Caco-2 (cell line): Measurements from ENCODE around the gene SLC39A6. TPM values are rescaled to one million over a fixed set of nuclear protein-coding genes. Genes with fewer than 3 reads are reported as not detected.
A peak's percentile ranks its signal among the peaks of the same experiment; 100 is the strongest.

Source experiments
- Bru-seq: library from RNA; stranded (reverse); fragments of 400-500 nt; gene quantifications from one replicate; lab custom pipeline; 2021; lab: Mats Ljungman, UMichigan
- BruChase-seq, 2 experiments: library from RNA; stranded (reverse); fragments of 400-500 nt; gene quantifications; one replicate each; lab custom pipeline; 2021; lab: Mats Ljungman, UMichigan
- BruUV-seq: library from RNA; stranded (reverse); fragments of 400-500 nt; replicated peaks from 2 replicates; lab custom pipeline; 2021; lab: Mats Ljungman, UMichigan
- CTCF ChIA-PET: fragments of 300-600 bp; sonication (Branson Sonifier 250); formaldehyde crosslinking; loops from one replicate; lab custom pipeline; 2022; ENCODE audit warnings: antibody characterized with exemption; lab: Charles Lee
- POLR2A ChIA-PET: fragments of 300-600 bp; sonication (Branson Sonifier 250); formaldehyde crosslinking; loops from one replicate; lab custom pipeline; 2022; ENCODE audit warnings: antibody characterized with exemption; lab: Charles Lee
- DNase-seq, 2 experiments: peaks; one replicate each; pipeline versions ENCODE4 v3.0.0 to v3.0.0-alpha.2; 2020 to 2022
- H3K27me3 ChIP-seq: replicated peaks from 2 replicates; pipeline ENCODE4 v1.6.0; 2011; ENCODE audit warnings: low read length; ENCODE audit not compliant: control insufficient read depth, insufficient read depth
- H3K36me3 ChIP-seq: 2 replicates; pipeline ENCODE4 v1.5.1; 2011; ENCODE audit warnings: low read length; ENCODE audit not compliant: control insufficient read depth, insufficient read depth
- H3K4me1 ChIP-seq: fragments of 250-450 bp; sonication (Bioruptor Pico); 2 replicates; pipeline ENCODE4 v1.5.1; 2020; ENCODE audit warnings: mild to moderate bottlenecking
- H3K4me3 ChIP-seq: 2 replicates; pipeline ENCODE4 v1.5.1; 2011; ENCODE audit warnings: low read depth, mild to moderate bottlenecking, control low read depth, low read length
- H3K9me3 ChIP-seq: fragments of 250-450 bp; sonication (Bioruptor Pico); 2 replicates; pipeline ENCODE4 v1.5.1; 2020; ENCODE audit warnings: mild to moderate bottlenecking, moderate library complexity
- H3K27ac Mint-ChIP-seq: one replicate; pipeline ENCODE4 v1.8.0; 2022; ENCODE audit warnings: mixed read lengths; ENCODE audit not compliant: unreplicated experiment
- H3K27me3 Mint-ChIP-seq: one replicate; pipeline ENCODE4 v1.8.0; 2022; ENCODE audit warnings: mixed read lengths; ENCODE audit not compliant: insufficient read depth, unreplicated experiment
- H3K36me3 Mint-ChIP-seq: one replicate; pipeline ENCODE4 v1.8.0; 2022; ENCODE audit warnings: mild to moderate bottlenecking, mixed read lengths; ENCODE audit not compliant: insufficient read depth, unreplicated experiment
- H3K4me1 Mint-ChIP-seq: one replicate; pipeline ENCODE4 v1.8.0; 2022; ENCODE audit warnings: low read depth, mixed read lengths; ENCODE audit not compliant: unreplicated experiment
- H3K4me3 Mint-ChIP-seq: one replicate; pipeline ENCODE4 v1.8.0; 2022; ENCODE audit warnings: mild to moderate bottlenecking, moderate library complexity, mixed read lengths; ENCODE audit not compliant: unreplicated experiment
- H3K9me3 Mint-ChIP-seq: one replicate; pipeline ENCODE4 v1.8.0; 2022; ENCODE audit warnings: mixed read lengths; ENCODE audit not compliant: unreplicated experiment
- intact Hi-C: fragments of 100-400 bp; cut with micrococcal nuclease; formaldehyde crosslinking; loops from one replicate; pipeline ENCODE4 v1.10.0; 2022; ENCODE audit not compliant: unreplicated experiment
- long read RNA-seq: library from polyadenylated mRNA; stranded (forward); transcript quantifications from one replicate; pipeline ENCODE4 v2.0.0, GENCODE V29; 2022
- total RNA-seq: library from RNA; stranded (reverse); gene quantifications from 2 replicates; pipeline ENCODE4 v1.2.3, GENCODE V29; 2022
- TF ChIP-seq, protein P1 (sequence below), 2 experiments: fragments of 200-600 bp in 1 of 2; IDR thresholded peaks; 1 replicate in 1 of 2; 2 replicates in 1 of 2; pipeline versions ENCODE4 v1.5.1 to v1.8.0; 2011 to 2022; ENCODE audit warnings: antibody characterized with exemption in 1 of 2, control low read depth in 1 of 2, inconsistent platforms in 1 of 2, low read depth in 1 of 2, low read length in 1 of 2, mild to moderate bottlenecking in 1 of 2, moderate library complexity in 1 of 2; ENCODE audit not compliant: insufficient read depth in 1 of 2, severe bottlenecking in 1 of 2, unreplicated experiment in 1 of 2

Gene SLC39A6, protein sequence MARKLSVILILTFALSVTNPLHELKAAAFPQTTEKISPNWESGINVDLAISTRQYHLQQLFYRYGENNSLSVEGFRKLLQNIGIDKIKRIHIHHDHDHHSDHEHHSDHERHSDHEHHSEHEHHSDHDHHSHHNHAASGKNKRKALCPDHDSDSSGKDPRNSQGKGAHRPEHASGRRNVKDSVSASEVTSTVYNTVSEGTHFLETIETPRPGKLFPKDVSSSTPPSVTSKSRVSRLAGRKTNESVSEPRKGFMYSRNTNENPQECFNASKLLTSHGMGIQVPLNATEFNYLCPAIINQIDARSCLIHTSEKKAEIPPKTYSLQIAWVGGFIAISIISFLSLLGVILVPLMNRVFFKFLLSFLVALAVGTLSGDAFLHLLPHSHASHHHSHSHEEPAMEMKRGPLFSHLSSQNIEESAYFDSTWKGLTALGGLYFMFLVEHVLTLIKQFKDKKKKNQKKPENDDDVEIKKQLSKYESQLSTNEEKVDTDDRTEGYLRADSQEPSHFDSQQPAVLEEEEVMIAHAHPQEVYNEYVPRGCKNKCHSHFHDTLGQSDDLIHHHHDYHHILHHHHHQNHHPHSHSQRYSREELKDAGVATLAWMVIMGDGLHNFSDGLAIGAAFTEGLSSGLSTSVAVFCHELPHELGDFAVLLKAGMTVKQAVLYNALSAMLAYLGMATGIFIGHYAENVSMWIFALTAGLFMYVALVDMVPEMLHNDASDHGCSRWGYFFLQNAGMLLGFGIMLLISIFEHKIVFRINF
- total RNA-seq (19.5 and 20.1 TPM in 2 replicates), Bru-seq, nascent RNA (percentile 59 among the genes with signal in this experiment), BruChase-seq, experiment 1, labeled RNA remaining after a 2-hour chase (percentile 69 among the genes with signal in this experiment), BruChase-seq, experiment 2, labeled RNA remaining after a 6-hour chase (percentile 88 among the genes with signal in this experiment)
- long read RNA-seq, transcript SLC39A6-201 (10 exons, 3,543 nt), result major isoform, 31 of 45 reads
- long read RNA-seq, transcript SLC39A6-204 (10 exons, 3,003 nt), result minor isoform, 5 of 45 reads
- long read RNA-seq, partial matches to known transcripts, result 9 of 45 reads
- long read RNA-seq, other reads (novel, unspliced or antisense), result 0 of 45 reads

DNA sequence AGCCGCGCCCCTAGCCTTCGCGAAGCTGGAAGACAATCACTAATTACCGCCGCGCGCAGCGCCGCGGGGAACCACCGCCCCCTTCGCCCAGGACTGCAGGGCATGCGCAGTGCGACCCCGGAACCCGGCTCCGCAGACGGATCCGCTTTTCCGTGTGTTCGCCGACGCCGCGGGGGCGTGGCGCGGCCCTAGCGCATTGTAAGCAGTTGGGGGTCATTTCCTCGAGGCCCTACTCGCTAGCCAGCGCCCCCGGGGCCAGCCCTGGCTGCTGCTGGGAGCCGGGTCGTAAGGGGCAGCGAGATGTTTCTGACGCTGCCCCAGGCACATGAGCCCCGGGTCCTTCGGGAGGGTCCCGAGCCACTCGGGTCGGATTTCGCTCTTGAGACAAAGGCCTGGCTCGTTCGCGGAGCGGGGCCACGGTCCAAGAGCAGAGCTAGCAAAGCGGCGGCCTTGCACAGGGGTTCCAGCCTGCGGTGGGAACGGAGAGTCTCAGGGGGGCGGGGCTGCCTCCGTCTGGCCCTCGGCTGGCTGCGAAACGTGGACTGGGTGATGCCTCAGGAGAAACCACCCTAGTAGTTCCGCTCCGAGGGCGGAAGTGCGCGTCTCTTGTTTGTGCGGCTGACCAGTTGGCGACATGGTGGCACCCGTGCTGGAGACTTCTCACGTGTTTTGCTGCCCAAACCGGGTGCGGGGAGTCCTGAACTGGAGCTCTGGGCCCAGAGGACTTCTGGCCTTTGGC, at the start of gene SLC39A6, which contains the start of gene ELP2:
SLC39A6 (minus strand) TSS at position 41 of the 739 bp plus-strand sequence. CDS start 2,333 bp downstream, outside the sequence.
ELP2 (plus strand) TSS at position 600 of the 739 bp plus-strand sequence; CDS start at position 635, 35 bp downstream.
- ChIA-PET CTCF (no interaction called here), POLR2A (interaction anchor here (0.6 kb wide), 1 partner anchor 24 kb away, joined by 11 read pairs; no protein-coding TSS in a partner anchor)
- Histone ChIP-seq H3K4me3 (peak within 1 kb of the TSS; percentile 79), H3K36me3 (no peaks in the 10 kb centered on the region), H3K9me3 (no peaks in the 10 kb centered on the region), H3K4me1 (0 out of 2 replicates have a peak, but pooled peaks cover 3% of the 10 kb centered on the region), H3K27me3 (no peaks in the 10 kb centered on the region)
- H3K4me3 Mint-ChIP-seq, result peak within 1 kb of the TSS; percentile 81
- H3K4me1 Mint-ChIP-seq, result no peaks in the 10 kb centered on the region
- TF ChIP-seq, protein P1, sequence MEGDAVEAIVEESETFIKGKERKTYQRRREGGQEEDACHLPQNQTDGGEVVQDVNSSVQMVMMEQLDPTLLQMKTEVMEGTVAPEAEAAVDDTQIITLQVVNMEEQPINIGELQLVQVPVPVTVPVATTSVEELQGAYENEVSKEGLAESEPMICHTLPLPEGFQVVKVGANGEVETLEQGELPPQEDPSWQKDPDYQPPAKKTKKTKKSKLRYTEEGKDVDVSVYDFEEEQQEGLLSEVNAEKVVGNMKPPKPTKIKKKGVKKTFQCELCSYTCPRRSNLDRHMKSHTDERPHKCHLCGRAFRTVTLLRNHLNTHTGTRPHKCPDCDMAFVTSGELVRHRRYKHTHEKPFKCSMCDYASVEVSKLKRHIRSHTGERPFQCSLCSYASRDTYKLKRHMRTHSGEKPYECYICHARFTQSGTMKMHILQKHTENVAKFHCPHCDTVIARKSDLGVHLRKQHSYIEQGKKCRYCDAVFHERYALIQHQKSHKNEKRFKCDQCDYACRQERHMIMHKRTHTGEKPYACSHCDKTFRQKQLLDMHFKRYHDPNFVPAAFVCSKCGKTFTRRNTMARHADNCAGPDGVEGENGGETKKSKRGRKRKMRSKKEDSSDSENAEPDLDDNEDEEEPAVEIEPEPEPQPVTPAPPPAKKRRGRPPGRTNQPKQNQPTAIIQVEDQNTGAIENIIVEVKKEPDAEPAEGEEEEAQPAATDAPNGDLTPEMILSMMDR (IDR thresholded peaks at IDR 0.05; ENCODE audit: insufficient read depth in 1 of 2, low read depth in 1 of 2, low read length in 1 of 2, severe bottlenecking in 1 of 2, unreplicated experiment in 1 of 2), result no peak
- intact Hi-C loops, result loop anchor here (5.0 to 10.0 kb wide), 3 partner anchors 58 to 155 kb away; partner anchors contain the start of gene MOCOS
- H3K27me3 Mint-ChIP-seq, result no peaks in the 10 kb centered on the region
- H3K36me3 Mint-ChIP-seq, result peaks cover 9% of the 10 kb centered on the region
- DNase-seq, result peak; percentile 88 to 89
- no peaks in the 10 kb centered on the region for H3K9me3 Mint-ChIP-seq
- H3K27ac Mint-ChIP-seq, result peak within 1 kb of the TSS; percentile 87
- no TSS peak for BruUV-seq

DNA sequence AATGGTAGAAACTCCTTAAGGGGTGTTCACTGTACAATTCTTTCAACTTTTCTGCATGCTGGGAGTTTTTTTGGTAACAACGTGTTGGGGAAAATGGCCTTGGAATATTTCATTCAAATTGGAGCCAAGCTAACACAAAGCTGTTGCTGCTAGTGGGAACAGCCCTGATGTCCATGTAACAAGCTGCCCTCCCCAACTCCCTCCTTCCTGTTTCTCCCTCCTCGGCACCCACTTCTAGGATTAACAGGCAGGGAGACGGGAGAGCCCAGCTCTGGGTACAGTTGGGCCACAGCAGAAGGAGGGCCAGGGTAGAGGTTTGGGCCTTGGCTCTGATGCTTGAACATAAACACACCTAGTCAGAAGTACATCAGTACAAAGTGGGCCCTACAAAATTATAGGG, 48.8 kb upstream of the SLC39A6 start:
- intact Hi-C loops, result no loop called here
- H3K4me1 Mint-ChIP-seq, result peaks cover 13% of the 10 kb centered on the region
- TF ChIP-seq, protein P1 (IDR thresholded peaks at IDR 0.05; ENCODE audit: insufficient read depth in 1 of 2, low read depth in 1 of 2, low read length in 1 of 2, severe bottlenecking in 1 of 2, unreplicated experiment in 1 of 2), result no peak
- DNase-seq, result no peak
- H3K27me3 Mint-ChIP-seq, result no peaks in the 10 kb centered on the region
- H3K36me3 ChIP-seq, result no peaks in the 10 kb centered on the region
- H3K27ac Mint-ChIP-seq, result no peak overlapping the region
- CTCF ChIA-PET, result no interaction called here
- no peaks in the 10 kb centered on the region for H3K9me3 ChIP-seq
- H3K9me3 Mint-ChIP-seq, result no peaks in the 10 kb centered on the region
- H3K4me1 ChIP-seq, result peaks cover 12% of the 10 kb centered on the region
- no peak overlapping the region for H3K4me3 ChIP-seq
- H3K27me3 ChIP-seq, result no peaks in the 10 kb centered on the region
- peaks cover 9% of the 10 kb centered on the region for H3K36me3 Mint-ChIP-seq
- POLR2A ChIA-PET, result no interaction called here
- no peak overlapping the region for H3K4me3 Mint-ChIP-seq
- BruUV-seq, result no TSS peak
